ENCODE results near the gene KSR1.

The KSR1 gene

GRCh38 chr17:27550974-27551505 lies 94.8 kb downstream of the KSR1 start:
- DNase-seq (ENCODE audit: low read depth): no peak

- DNase-seq (ENCODE audit: low read depth): no peak
Observed at GRCh38 chr17:27551701-27552248, 95.5 kb downstream of the KSR1 start.

GRCh38 chr17:27552276-27552732 lies 96.1 kb downstream of the KSR1 start:
- no peak for DNase-seq (ENCODE audit: low read depth)

- no peak for DNase-seq (ENCODE audit: low read depth)
Observed at GRCh38 chr17:27553019-27553511, 96.8 kb downstream of the KSR1 start.

- DNase-seq (ENCODE audit: low read depth): no peak
Observed at GRCh38 chr17:27554152-27554551, 97.9 kb downstream of the KSR1 start.

- DNase-seq (ENCODE audit: low read depth): no peak
Observed at GRCh38 chr17:27554911-27555310, 98.7 kb downstream of the KSR1 start.

- no peak for DNase-seq (ENCODE audit: low read depth)
Observed at GRCh38 chr17:27555339-27555738, 99.1 kb downstream of the KSR1 start.

GRCh38 chr17:27558341-27558740 lies 102.1 kb downstream of the KSR1 start:
- DNase-seq (ENCODE audit: low read depth): no peak

GRCh38 chr17:27558842-27559505 lies 102.7 kb downstream of the KSR1 start:
- DNase-seq (ENCODE audit: low read depth): no peak

GRCh38 chr17:27559506-27560481 lies 103.5 kb downstream of the KSR1 start:
- DNase-seq (ENCODE audit: low read depth): peak; percentile 74

GRCh38 chr17:27560668-27561067 lies 104.4 kb downstream of the KSR1 start:
- no peak for DNase-seq (ENCODE audit: low read depth)

GRCh38 chr17:27562777-27563455 lies 106.7 kb downstream of the KSR1 start:
- DNase-seq (ENCODE audit: low read depth): no peak

GRCh38 chr17:27563532-27563931 lies 107.3 kb downstream of the KSR1 start:
- no peak for DNase-seq (ENCODE audit: low read depth)

GRCh38 chr17:27564463-27564862 lies 108.2 kb downstream of the KSR1 start:
- DNase-seq (ENCODE audit: low read depth): no peak

GRCh38 chr17:27565874-27566670 lies 109.8 kb downstream of the KSR1 start:
- DNase-seq (ENCODE audit: low read depth): no peak

GRCh38 chr17:27566671-27567562 lies 110.7 kb downstream of the KSR1 start:
- DNase-seq (ENCODE audit: low read depth): no peak

- no peak for DNase-seq (ENCODE audit: low read depth)
Observed at GRCh38 chr17:27567563-27567859, 111.3 kb downstream of the KSR1 start.

- no peak for DNase-seq (ENCODE audit: low read depth)
Observed at GRCh38 chr17:27568216-27568615, 112.0 kb downstream of the KSR1 start.

GRCh38 chr17:27568811-27569210 lies 112.6 kb downstream of the KSR1 start:
- DNase-seq (ENCODE audit: low read depth): no peak

GRCh38 chr17:27569257-27569722 lies 113.0 kb downstream of the KSR1 start:
- DNase-seq (ENCODE audit: low read depth): no peak
